Osteocyte (in vitro differentiated cells): ENCODE results near the gene APLF. TPM values are rescaled to one million over a fixed set of nuclear protein-coding genes. Genes with fewer than 3 reads are reported as not detected.

Source experiments
- DNase-seq: peaks from one replicate; pipeline ENCODE4 v3.0.0; 2021; ENCODE audit warnings: mixed read lengths; ENCODE audit not compliant: unreplicated experiment; ENCODE audit errors: extremely low spot score
- H3K27ac Mint-ChIP-seq: one replicate; pipeline ENCODE4 v1.8.0; 2021; ENCODE audit warnings: mild to moderate bottlenecking, mixed read lengths; ENCODE audit not compliant: unreplicated experiment
- H3K27me3 Mint-ChIP-seq: one replicate; pipeline ENCODE4 v1.8.0; 2021; ENCODE audit warnings: mixed read lengths; ENCODE audit not compliant: unreplicated experiment
- H3K36me3 Mint-ChIP-seq: one replicate; pipeline ENCODE4 v1.8.0; 2021; ENCODE audit warnings: mixed read lengths; ENCODE audit not compliant: unreplicated experiment
- H3K4me1 Mint-ChIP-seq: one replicate; pipeline ENCODE4 v1.8.0; 2021; ENCODE audit warnings: mixed read lengths; ENCODE audit not compliant: unreplicated experiment
- H3K4me3 Mint-ChIP-seq: one replicate; pipeline ENCODE4 v1.8.0; 2021; ENCODE audit warnings: mild to moderate bottlenecking, moderate library complexity, mixed read lengths; ENCODE audit not compliant: unreplicated experiment
- H3K9me3 Mint-ChIP-seq: one replicate; pipeline ENCODE4 v1.8.0; 2021; ENCODE audit warnings: mixed read lengths; ENCODE audit not compliant: unreplicated experiment
- total RNA-seq: library from RNA; stranded (reverse); gene quantifications from 2 replicates; pipeline ENCODE4 v1.2.1, GENCODE V29; 2021
- TF ChIP-seq, protein P1 (sequence below): fragments of 200-600 bp; sonication (generic); IDR thresholded peaks from 2 replicates; pipeline ENCODE4 v1.5.0; 2021; ENCODE audit warnings: antibody characterized with exemption, mild to moderate bottlenecking, moderate library complexity

Gene APLF
- total RNA-seq, 1 donor from 2014 or later: 6.4 TPM

DNA sequence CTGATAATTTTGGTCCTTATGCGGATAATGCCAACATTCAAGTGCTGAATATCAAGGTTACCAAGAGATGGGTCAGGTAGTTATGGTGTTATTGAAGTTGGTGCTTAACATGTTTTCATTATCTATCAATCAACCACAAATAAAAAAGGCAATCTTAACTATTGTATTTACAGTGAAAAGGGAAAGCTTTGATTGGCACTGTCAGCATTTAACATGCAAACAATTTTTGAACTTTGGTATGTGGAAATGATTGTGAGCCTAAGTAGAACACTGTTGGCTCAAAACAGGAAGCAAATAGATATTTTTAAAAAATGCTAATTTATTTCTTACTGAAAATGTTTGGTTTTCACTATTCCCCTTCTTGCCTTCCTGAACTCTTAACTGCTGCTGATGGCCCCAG lies 21.9 kb downstream of the APLF start:
- no peak overlapping the region for H3K4me3 Mint-ChIP-seq

DNA sequence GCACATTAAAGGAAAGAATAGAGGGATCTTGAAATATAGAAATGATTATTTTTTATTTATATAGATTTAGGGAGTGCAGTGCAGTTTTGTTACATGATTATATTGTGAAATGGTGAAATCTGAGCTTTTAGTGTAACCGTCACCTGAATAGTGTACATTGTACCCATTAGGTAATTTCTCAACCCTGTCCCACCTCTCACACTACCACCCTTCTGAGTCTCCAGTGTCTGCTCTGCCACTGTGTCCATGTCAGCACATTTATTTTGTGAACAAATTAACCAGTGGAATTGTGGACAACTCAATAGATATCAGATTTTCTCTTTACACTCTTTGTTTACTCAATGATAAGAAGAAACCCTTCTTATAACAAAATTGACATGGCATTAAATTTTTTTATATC lies 24.2 kb downstream of the APLF start:
- H3K36me3 Mint-ChIP-seq: peaks cover 9% of the 10 kb centered on the region
- no peak overlapping the region for H3K4me3 Mint-ChIP-seq
- peaks cover 4% of the 10 kb centered on the region for H3K9me3 Mint-ChIP-seq
- TF ChIP-seq, protein P1, sequence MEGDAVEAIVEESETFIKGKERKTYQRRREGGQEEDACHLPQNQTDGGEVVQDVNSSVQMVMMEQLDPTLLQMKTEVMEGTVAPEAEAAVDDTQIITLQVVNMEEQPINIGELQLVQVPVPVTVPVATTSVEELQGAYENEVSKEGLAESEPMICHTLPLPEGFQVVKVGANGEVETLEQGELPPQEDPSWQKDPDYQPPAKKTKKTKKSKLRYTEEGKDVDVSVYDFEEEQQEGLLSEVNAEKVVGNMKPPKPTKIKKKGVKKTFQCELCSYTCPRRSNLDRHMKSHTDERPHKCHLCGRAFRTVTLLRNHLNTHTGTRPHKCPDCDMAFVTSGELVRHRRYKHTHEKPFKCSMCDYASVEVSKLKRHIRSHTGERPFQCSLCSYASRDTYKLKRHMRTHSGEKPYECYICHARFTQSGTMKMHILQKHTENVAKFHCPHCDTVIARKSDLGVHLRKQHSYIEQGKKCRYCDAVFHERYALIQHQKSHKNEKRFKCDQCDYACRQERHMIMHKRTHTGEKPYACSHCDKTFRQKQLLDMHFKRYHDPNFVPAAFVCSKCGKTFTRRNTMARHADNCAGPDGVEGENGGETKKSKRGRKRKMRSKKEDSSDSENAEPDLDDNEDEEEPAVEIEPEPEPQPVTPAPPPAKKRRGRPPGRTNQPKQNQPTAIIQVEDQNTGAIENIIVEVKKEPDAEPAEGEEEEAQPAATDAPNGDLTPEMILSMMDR: no peak
- no peak overlapping the region for H3K27ac Mint-ChIP-seq
- DNase-seq: no peak
- peaks cover 3% of the 10 kb centered on the region for H3K4me1 Mint-ChIP-seq
- no peaks in the 10 kb centered on the region for H3K27me3 Mint-ChIP-seq

More for the DNA sequence above, 21.9 kb downstream of the APLF start:
- TF ChIP-seq, protein P1: no peak
- DNase-seq: no peak
- peaks cover 1% of the 10 kb centered on the region for H3K36me3 Mint-ChIP-seq
- peaks cover 3% of the 10 kb centered on the region for H3K9me3 Mint-ChIP-seq
- no peak overlapping the region for H3K27ac Mint-ChIP-seq
- H3K4me1 Mint-ChIP-seq: peaks cover 3% of the 10 kb centered on the region
- H3K27me3 Mint-ChIP-seq: no peaks in the 10 kb centered on the region

DNA sequence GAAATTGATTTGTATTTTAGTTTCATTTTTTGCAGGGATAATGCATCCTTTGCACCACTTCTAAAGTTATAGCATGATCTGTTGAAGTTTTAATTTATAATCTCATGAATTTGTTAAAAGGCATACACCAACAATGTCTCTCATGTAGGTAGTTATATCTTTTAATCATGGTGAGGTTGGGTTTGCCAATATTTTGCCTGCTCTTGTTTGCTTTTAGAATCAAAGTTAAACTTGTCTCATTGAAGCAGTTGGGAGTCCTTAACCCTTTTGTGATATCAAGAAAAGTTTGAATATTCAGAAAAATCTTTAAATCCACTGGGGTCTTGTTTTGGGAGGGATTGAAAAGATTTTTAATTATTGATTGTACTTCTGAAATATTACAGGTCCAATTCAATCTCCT lies 31.7 kb downstream of the APLF start:
- Mint-ChIP-seq H3K4me1 (no peaks in the 10 kb centered on the region), H3K36me3 (peaks cover 11% of the 10 kb centered on the region), H3K27ac (no peak overlapping the region), H3K4me3 (no peak overlapping the region), H3K9me3 (peaks cover 6% of the 10 kb centered on the region), H3K27me3 (no peaks in the 10 kb centered on the region)
- TF ChIP-seq, protein P1: no peak
- no peak for DNase-seq

DNA sequence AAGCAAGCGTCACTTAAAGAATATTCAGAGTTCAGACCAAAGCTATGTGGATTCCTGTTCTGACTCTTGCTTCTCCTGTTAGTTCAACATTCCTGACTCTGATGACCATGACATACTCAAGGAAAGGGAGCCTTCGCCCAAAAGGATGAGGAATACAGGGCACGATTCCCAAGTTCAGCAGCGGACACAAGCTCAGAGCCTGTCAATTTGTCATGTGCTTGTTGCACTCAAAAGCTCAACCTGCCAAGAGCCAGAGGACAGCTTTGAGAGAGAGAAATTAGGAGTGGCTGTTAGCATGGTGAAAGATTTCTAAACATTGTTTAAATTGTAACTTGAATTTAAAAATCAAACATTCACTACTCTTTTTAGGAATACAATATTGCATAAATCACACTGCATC lies 33.3 kb downstream of the APLF start:
- H3K27me3 Mint-ChIP-seq: no peaks in the 10 kb centered on the region
- no peak for DNase-seq
- no peaks in the 10 kb centered on the region for H3K4me1 Mint-ChIP-seq
- H3K27ac Mint-ChIP-seq: no peak overlapping the region
- peaks cover 6% of the 10 kb centered on the region for H3K36me3 Mint-ChIP-seq
- H3K9me3 Mint-ChIP-seq: peaks cover 6% of the 10 kb centered on the region
- H3K4me3 Mint-ChIP-seq: no peak overlapping the region
- TF ChIP-seq, protein P1: no peak

DNA sequence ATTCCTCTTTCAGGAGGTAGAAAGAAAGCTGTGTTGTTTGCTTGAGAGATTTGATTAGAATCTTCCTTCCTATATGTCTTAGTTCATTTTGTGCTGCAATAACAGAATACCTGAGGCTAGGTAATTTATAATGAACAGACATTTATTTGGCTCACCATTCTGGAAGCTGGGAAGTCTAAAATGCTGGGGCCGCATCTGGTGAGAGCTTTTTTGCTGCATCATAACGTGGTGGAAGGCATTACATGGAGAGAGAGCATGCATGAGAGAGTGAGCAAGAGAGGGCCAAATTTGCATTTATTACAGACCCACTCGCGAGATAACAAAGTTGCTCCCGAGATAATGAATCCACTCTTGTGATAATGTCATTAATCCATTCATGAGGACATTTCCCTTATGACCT lies 34.4 kb downstream of the APLF start:
- peaks cover 3% of the 10 kb centered on the region for H3K9me3 Mint-ChIP-seq
- no peak overlapping the region for H3K27ac Mint-ChIP-seq
- TF ChIP-seq, protein P1: no peak
- no peaks in the 10 kb centered on the region for H3K27me3 Mint-ChIP-seq
- peaks cover 3% of the 10 kb centered on the region for H3K36me3 Mint-ChIP-seq
- H3K4me1 Mint-ChIP-seq: no peaks in the 10 kb centered on the region
- no peak overlapping the region for H3K4me3 Mint-ChIP-seq
- no peak for DNase-seq
